Measurements from ENCODE around the gene LRRC75A.

DNA sequence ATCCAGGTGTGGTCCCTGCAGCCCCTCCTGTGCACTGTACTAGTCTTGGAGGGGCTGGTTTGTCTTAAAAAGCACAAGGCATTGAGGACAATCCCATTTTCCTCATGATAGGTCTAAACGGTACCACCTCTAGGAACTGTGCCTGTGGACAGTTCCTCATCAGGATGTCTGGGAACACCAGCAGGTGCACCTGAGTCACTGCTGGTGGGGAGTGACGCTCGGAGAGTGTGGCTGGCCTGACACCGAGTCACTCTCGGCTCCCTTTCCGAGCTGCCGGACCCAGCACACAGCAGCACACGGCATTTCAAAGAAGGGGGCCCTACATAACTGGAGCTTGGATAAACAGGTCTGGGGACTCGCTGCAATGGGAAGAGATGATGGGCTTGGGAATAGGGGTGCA lies 25.6 kb downstream of the LRRC75A start:
- TF ChIP-seq, protein P1, sequence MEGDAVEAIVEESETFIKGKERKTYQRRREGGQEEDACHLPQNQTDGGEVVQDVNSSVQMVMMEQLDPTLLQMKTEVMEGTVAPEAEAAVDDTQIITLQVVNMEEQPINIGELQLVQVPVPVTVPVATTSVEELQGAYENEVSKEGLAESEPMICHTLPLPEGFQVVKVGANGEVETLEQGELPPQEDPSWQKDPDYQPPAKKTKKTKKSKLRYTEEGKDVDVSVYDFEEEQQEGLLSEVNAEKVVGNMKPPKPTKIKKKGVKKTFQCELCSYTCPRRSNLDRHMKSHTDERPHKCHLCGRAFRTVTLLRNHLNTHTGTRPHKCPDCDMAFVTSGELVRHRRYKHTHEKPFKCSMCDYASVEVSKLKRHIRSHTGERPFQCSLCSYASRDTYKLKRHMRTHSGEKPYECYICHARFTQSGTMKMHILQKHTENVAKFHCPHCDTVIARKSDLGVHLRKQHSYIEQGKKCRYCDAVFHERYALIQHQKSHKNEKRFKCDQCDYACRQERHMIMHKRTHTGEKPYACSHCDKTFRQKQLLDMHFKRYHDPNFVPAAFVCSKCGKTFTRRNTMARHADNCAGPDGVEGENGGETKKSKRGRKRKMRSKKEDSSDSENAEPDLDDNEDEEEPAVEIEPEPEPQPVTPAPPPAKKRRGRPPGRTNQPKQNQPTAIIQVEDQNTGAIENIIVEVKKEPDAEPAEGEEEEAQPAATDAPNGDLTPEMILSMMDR (IDR thresholded peaks at IDR 0.05; ENCODE audit: low read length): no peak
- no peak for TF ChIP-seq EZH2 (IDR thresholded peaks at IDR 0.05; ENCODE audit: borderline replicate concordance, low read length)
